Measurements from ENCODE around the gene ZDHHC9.

ZDHHC9 gene

GRCh38 chrX:129785160-129785947, 58.3 kb downstream of the ZDHHC9 start:
- no peak for DNase-seq (ENCODE audit: low spot score)

GRCh38 chrX:129784371-129784770, 59.3 kb downstream of the ZDHHC9 start:
- no peak for DNase-seq (ENCODE audit: low spot score)

GRCh38 chrX:129783291-129783713, 60.4 kb downstream of the ZDHHC9 start:
- DNase-seq (ENCODE audit: low spot score), result no peak

- DNase-seq (ENCODE audit: low spot score), result no peak
Measured at GRCh38 chrX:129782706-129783105, 61.0 kb downstream of the ZDHHC9 start.

GRCh38 chrX:129781680-129782495, 61.8 kb downstream of the ZDHHC9 start:
- no peak for DNase-seq (ENCODE audit: low spot score)

- no peak for DNase-seq (ENCODE audit: low spot score)
Measured at GRCh38 chrX:129781134-129781672, 62.5 kb downstream of the ZDHHC9 start.

- no peak for DNase-seq (ENCODE audit: low spot score)
Measured at GRCh38 chrX:129780441-129781105, 63.1 kb downstream of the ZDHHC9 start.

GRCh38 chrX:129779747-129780146, 63.9 kb downstream of the ZDHHC9 start, which contains the start of gene SASH3:
SASH3 (plus strand) TSS chrX:129779949; CDS start chrX:129780098, 149 bp downstream.
- no peak for DNase-seq (ENCODE audit: low spot score)

GRCh38 chrX:129779086-129779672, 64.5 kb downstream of the ZDHHC9 start:
- no peak for DNase-seq (ENCODE audit: low spot score)

- no peak for DNase-seq (ENCODE audit: low spot score)
Measured at GRCh38 chrX:129777218-129778030, 66.3 kb downstream of the ZDHHC9 start.

GRCh38 chrX:129773649-129774458, 69.8 kb downstream of the ZDHHC9 start:
- DNase-seq (ENCODE audit: low spot score), result no peak

- DNase-seq (ENCODE audit: low spot score), result no peak
Measured at GRCh38 chrX:129772796-129773431, 70.8 kb downstream of the ZDHHC9 start.

- DNase-seq (ENCODE audit: low spot score), result no peak
Measured at GRCh38 chrX:129771266-129771995, 72.3 kb downstream of the ZDHHC9 start.

- DNase-seq (ENCODE audit: low spot score), result no peak
Measured at GRCh38 chrX:129769467-129770154, 74.1 kb downstream of the ZDHHC9 start.

GRCh38 chrX:129768586-129769466, 74.9 kb downstream of the ZDHHC9 start:
- DNase-seq (ENCODE audit: low spot score), result no peak

- no peak for DNase-seq (ENCODE audit: low spot score)
Measured at GRCh38 chrX:129768186-129768585, 75.5 kb downstream of the ZDHHC9 start.

GRCh38 chrX:129763666-129764065, 80.0 kb downstream of the ZDHHC9 start:
- no peak for DNase-seq (ENCODE audit: low spot score)

Data from HuH-7.5 (cell line).